Neural progenitor cell (in vitro differentiated cells): ENCODE data around the gene GRSF1.

Experiments
- CTCF ChIP-seq: fragments of 200-600 bp; sonication (generic); IDR thresholded peaks from 2 replicates; pipeline ENCODE4 v1.5.1; 2017; ENCODE audit warnings: antibody characterized with exemption, mild to moderate bottlenecking
- EZH2 ChIP-seq: fragments of 200-600 bp; sonication (generic); IDR thresholded peaks from 2 replicates; pipeline ENCODE4 v1.6.1; 2017; ENCODE audit warnings: antibody characterized with exemption, mild to moderate bottlenecking, moderate library complexity
- EZH2phosphoT487 ChIP-seq: fragments of 200-600 bp; sonication (generic); IDR thresholded peaks from 2 replicates; pipeline ENCODE4 v1.6.1; 2017; ENCODE audit warnings: antibody characterized with exemption

DNA sequence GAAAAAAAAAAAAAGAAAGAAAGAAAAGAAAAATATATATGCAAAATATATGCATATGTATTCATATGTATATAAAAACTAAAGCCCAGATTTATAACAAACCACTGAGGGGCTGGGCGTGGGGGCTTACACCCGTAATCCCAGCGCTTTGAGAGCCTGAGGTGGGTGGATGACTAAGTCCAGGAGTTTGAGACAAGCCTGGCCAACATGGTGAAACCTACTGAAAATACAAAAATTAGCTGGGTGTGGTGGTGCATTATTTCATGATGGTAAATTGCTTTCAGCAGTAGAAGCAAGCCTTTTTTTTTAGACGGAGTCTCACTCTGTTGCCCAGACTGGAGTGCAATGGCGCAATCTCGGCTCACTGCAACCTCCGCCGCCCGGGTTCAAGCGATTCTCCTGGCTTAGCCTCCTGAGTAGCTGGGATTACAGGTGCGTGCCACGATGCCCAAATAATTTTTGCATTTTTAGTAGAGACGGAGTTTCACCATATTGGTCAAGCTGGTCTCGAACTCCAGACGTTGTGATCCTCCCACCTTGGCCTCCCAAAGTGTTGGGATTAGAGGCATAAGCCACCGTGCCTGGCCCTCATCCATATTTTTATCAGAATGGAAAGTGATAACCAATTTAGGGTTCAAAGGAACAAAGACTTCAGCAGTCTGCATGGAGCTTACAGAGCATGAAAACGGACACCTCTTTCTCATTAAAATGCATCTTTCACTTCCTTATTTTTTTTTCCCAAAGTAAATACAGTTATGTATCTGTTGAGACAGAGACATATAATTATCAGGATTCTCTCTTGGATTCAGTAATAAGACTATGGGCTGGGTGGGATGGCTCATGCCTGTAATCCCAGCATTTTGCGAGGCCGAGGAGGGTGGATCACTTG is 34.8 kb upstream of the GRSF1 start:
- TF ChIP-seq CTCF: no peak
- TF ChIP-seq EZH2: no peak
- no peak for TF ChIP-seq EZH2phosphoT487
